Stimulated activated CD8-positive, alpha-beta memory T cell treated with anti-CD3 and anti-CD28 coated beads, Interleukin-12 subunit alpha, Interleukin-12 subunit beta, amount 100 ng/mL, for 1 hour (primary cell): ENCODE measurements around the gene MOK.
"Not testable (repeated sequence)": the region's sequence is repeated elsewhere in the genome, so short reads cannot be mapped to it uniquely, and the experiment has no call there.

Source experiments
- DNase-seq: peaks from one replicate; pipeline ENCODE4 v3.0.0-alpha.2; 2020; ENCODE audit warnings: low read depth

MOK gene

DNA sequence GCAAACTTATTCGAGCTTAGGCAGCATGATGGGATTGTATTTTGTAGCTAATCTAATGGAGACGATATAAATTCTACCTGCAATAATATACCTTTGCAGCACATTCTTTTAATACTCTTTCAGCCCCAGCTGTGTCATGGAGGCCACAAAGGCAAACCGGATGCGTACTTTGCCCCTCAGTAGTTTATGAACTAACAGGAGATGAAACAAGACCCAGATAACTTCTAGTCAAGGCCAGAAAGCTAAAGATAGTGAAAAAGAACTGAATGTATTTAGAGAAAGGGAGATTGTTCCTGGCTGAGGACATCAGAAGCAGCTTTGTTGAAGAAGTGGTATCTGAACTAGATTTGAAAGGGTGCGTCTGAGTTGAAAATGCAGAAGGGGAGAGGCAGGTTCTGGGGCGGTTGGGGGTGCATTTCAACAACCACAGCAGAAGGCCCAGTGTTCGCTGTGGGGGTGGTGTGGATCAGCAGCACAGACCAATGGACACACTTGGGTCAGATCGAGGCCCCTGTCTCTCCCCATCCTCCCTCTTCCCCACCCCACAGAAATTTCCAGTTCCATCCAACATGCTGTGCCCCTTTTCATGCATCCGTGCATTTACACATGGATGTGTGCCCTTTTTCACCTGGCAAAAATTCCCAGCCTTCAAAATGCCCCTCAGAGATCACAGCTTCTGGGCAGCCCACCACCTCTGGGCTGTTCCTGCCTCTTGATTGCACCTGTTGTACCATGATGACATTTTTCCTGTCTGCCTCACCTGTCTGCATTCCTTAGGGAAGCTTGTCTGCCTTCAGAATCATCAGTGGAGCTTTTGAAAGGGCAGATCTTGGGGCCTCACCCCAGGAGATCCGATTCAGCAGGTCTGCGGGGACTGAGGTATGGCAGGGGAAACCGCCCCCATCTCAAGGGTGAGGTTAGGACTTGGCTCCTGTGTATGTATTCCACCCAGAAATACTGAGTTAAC, 16.8 kb upstream of the MOK start:
- no peak for DNase-seq

DNA sequence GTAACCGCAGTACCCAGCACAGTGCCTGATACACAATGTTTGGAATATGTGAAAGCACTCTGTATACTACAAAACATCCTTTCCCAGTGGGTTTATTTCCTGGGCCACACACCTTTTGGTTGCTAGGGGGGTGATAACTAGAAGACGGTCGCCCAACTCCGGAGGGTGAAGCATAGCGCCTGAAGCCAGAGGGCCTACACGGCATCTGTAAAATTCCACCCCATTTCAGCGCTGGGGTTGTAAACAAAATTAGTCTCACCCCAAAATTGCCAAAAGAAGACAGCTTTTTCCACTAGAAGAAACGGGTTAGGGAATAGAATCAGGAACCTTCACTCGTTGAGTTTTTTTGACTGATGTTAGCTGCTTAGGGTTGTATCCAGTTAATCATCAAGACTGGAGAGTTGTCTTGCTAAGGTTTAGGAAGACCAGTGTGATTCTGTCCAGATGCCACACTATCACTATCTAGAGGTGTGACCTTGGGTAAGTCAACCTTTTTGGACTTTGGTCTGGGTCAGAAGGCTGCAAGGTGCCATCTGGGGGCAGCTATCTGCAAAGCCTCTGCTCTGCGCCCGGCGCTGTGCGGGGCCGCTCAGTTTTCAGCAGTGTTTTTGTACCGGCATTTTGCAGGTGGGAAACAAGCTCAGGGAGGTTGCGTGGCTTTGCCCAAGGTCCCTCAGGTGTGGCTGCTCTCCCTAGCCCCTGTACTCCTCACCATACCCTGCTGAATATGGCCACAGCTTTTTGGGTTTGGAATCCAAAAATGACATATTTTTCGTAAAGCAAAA, 15.9 kb upstream of the MOK start:
- no peak for DNase-seq

DNA sequence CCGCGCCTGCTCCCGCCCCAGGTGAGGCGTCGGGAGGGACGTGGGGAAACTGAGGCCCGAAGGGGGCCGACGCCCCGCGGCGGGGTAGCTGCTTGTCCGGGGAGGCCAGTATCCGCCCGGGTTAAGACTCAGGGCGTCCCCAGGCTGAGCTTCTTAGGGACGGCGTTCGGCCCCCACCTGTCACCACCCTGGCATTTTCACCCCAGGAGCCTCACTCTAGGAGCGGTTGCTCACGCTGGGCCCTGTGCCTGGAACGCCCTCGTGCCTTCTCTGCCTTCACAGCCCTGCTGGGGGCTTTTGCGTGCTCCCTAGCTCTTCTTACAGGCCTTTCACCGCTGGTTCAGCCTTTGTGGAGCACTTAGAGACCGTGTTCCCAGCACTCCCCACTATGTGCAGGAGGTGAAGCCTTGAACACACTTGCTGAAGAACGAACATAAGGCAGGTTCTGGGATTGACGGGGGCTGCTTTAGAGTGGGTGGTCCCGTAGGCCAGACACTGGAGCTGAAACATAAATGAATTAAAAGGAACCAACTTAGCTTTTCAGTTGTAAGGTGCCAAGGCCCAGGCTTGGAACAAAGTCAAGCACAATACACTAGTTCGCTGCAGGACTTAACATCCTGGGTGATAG, 15.2 kb upstream of the MOK start:
- no peak for DNase-seq

DNA sequence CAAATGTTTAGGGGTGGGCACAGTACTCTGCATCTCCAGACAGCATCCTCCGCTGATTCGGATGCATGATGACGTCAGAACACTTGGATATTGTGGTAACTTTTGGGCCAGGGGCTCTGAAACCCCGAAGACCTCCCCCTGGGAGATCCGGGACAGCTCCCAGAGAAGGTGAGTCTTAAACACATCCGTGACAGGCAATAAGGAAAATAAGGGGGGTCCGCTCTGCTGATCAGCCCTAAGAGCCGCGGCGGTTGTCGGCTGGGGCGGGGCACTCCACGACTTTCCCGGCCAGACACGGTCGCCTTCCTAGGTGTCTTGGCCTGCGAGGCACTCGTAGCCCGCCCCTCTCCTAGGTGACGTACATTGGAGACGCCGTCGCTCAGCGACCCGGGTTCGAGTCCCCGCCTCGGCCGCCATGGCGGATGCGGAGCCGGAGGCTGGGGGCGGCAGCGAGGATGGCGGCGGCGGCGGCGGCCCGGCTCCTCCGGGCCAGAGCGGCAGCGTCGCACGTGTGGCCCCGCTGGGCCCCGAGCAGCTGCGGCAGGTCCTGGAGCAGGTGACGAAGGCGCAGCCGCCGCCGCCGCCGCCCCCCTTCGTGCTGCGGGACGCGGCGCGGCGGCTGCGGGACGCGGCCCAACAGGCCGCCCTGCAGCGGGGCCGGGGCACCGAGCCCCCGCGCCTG, 14.5 kb upstream of the MOK start, which contains the start of gene ZNF839:
Gene ZNF839 (plus strand): TSS at position 396 of the 682 bp plus-strand sequence. CDS start 20 bp downstream, at position 416.
- peak; percentile 91 for DNase-seq

DNA sequence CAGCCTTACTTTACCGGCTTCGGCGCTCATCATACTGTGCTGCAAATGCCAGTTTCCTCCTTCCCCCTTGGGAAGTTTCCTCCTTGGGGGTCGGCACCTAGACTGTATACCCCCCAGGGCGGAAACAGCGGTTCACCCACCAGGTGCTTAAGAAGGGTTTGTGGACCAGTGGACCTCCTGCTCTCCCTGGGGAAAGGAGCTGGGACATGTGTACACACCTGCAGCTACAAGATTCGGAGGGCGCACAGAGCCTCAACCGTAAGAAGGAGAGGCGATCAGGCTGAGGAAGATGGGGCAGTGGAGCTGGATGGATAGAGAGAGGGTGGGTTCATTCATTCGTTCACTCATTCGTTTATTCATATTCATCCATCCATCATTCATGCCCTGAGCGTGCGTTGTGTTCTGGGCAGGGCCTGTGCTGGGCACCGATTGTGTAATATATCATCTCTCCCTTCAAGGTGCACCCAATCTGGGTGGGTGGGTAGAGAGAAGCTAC, 13.9 kb upstream of the MOK start:
- no peak for DNase-seq

DNA sequence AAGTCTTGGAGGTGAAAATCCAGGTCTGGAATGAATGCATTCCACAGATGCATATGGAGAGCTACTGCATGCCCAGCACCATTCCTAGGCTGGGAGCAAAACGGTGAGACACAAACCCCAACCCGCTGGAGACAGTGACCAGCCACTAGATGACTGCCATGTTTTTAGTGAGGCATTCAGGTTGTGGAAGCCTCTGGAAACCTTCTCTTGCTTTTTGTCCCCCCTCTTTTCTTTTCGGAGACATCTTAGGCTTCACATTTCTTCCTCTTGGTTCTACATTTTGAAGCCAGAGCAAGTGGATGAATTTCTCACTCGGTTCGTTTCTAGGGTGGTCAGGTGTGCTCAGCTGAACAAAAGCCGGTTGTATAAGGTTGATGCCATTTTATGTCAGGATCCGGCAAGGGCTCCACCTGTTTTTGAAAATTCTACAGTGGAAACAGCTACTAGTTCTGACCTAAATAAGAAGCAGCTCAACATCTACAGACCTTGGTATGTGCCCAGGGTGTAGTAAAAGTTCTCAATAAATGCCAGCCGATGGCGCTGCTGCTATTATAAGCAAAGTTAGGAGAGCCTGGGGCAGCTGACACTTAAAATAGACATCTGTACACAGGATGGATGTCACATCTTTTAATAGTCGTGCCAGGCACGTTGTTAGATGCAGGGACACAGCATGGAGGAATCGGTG, 12.7 kb upstream of the MOK start:
- DNase-seq, result no peak

DNA sequence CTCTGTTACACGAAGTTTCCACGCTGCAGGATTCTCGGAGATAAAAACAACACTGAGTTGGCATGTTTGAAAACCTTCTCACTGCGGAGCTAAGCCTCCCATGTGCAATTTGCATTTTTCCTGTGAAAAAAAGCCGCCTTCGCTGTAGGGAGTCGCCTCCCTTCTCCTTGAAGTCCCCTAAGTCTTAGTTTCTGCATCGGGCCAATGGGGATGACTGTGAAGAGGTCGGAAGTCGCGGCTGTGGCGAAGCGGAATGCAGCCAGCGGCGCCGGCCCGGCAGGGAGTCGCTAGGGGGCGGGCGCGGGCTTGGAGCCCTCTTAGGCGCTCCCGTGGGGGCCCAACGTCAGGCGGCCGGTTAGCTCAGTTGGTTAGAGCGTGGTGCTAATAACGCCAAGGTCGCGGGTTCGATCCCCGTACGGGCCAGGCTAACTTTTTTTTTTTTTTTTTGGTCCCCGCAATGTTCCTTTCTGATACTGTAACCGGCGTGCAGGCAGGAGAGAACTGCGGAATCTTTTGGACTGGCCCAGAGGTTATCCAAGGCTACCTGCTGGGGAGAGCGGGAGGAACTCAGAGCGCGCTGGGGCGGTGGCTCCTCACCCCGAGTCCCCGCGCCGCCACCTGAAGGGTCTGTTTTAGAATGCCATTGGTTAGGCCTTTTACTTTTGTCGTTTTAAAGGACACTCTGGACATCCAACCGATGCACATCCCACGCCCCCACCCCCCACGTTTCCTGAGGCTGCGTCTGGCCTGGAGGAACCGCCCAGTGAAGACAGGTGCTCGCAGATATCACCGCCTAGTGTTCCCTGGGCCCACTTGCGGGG, 12.0 kb upstream of the MOK start:
- peak; percentile 94 for DNase-seq

DNA sequence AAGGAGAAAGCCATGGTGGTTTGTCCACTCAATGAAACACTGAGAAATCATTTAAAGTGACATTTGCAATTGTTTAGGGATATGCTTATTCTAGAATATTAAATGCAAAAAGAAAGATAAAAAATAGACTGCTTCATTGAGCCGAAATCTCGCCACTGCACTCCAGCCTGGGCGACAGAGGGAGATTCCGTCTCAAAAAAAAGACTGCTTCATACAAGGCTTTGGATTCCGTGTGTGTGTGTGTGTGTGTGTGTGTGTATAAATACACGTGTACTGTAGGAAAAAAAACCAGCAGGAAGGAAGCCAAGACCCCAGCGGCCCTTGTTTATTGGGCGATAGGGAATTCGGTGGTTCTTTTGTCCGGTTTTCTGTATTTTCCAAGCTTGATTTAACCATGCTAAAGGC, 11.4 kb upstream of the MOK start:
- DNase-seq, result no peak

DNA sequence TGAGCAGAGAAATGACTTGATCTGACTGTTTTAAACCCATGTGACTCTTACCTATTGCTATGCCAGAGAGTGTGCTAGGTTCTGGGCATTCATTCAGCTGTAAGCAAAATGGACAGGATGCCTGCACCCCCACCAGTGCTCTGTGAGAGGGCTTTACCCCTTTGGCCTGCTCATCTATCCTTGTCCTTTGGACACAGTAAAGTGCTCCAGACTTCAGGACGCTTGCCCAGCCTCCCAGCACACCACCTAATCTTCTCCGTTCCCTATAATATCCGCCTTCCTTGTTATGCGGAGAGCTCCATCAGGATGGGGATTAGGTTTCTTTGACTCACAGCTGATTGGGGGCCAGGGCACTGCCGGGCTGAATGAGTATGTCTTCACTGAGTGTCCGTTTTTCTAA, 10.2 kb upstream of the MOK start:
- no peak for DNase-seq

DNA sequence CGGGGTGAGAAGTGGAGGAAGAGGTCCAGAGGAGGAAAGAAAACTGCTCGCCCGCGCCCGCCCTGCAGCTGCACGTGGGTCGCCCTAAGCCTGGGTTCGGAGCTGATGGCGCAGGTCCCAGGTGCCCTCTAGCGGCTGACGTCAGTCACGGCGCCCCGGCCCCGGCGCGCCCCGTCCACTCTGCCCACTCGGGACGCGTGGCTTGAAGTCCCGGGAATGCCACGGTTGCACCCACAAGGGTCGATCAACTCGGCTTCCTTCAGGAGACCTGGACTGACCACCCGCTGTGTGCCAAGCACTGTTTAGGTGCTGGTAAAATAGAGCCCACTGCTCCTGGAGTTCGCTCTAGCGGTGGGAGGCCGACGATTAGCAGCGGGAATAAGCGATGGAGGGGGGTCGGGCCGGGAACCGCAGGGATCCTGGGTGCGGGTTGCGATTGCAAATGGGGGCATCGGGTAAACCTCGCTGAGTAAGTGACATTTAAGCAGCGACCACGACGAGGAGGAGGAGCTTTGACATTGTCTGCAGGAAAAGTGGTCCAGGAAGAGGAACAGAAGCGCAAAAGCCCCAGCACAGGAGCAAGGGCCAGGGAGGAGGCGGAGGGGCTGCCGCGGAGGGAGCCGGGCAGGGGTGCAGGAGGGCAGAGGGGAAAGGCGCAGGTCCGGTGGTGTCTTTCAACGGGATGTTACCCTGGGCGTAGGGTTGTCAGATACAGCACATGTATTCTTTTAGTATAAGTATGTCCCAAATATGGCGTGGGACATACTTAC, 9.5 kb upstream of the MOK start:
- peak; percentile 71 for DNase-seq

DNA sequence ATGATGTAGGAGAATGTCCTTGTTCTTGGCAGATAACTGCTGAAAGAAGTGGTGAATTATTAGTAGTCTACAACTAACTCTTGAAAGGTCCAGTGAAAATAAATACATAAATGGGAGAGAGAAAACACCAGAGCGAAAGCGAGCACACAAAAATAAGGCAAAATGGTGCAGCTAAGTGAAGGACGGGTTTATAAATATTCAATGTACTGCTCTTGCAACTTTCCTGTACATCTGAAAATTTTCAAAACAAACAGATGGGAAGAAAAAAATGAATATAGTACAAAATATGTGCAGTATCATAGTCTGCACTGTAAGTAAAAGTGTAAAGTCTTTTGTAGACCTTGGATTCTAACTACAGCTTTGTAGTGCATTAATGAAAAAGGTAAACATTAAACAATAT, 1.3 kb downstream of the MOK start:
- DNase-seq, result no peak

DNA sequence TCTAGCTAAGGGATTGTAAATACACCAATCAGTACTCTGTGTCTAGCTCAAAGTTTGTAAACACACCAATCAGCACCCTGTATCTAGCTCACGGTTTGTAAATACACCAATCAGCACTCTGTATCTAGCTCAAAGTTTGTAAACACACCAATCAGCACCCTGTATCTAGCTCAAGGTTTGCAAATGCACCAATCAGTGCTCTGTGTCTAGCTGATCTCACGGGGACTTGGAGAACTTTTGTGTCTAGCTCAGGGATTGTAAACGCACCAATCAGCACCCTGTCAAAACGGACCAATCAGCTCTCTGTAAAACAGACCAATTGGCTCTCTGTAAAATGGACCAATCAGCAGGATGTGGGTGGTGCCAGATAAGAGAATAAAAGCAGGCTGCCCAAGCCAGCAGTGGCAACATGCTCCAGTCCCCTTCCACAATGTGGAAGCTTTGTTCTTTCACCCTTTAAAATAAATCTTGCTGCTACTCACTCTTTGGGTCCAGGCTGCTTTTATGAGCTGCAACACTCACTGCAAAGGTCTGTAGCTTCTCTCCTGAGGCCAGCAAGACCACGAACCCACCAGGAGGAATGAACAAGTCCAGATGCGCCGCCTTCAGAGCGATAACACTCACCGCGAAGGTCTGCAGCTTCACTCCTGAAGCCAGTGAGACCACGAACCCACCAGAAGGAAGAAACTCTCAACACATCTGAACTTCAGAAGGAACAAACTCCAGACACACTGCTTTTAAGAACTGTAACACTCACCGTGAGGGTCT, 6.5 kb downstream of the MOK start:
- DNase-seq, result not testable (repeated sequence)

DNA sequence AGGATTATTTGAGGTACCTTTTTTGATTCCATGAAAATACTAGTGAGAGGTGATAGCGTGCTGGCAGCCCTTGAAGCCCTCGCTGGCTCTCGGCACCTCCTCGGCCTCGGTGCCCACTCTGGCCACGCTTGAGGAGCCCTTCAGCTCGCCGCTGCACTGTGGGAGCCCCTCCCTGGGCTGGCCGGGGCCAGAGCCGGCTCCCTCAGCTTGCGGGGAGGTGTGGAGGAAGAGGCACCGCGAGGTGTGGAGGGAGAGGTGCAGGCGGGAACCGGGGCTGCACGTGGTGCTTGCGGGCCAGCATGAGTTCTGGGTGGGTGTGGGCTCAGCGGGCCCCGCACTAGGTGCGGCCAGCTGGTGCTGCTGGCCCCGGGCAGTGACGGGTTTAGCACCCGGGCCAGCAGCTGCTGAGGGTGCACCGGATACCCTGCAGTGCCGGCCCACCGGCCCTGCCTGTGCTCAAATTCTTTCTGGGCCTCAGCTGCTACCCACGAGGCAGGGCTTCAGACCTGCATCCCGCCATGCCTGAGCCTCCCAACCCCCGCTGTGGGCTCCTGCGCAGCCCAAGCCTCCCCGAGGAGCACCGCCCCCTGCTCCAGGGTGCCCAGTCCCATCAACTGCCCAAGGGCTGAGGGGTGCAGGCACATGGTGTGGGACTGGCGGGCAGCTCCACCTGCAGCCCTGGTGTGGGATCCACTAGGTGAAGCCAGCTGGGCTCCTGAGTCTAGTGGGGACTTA, 7.4 kb downstream of the MOK start:
- DNase-seq, result no peak

DNA sequence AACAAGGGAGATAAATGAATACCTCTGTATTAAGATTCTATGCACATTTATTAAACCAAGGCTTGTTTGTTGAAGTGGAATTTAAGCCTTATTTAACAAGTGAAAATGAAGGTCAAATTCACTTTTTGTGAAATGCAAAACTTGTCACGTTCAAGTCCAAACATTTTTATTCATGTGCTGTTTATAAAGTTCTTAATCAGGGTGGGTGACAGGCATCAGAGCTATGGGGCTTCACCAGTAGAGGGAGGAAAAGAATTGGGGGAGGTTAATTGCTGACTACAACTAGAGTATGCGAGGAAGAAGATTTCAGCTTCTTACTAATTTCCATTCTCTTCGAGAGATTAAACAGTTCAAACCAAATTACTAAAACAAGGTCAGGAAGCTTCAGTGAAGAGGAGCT, 9.7 kb downstream of the MOK start:
- DNase-seq, result no peak

DNA sequence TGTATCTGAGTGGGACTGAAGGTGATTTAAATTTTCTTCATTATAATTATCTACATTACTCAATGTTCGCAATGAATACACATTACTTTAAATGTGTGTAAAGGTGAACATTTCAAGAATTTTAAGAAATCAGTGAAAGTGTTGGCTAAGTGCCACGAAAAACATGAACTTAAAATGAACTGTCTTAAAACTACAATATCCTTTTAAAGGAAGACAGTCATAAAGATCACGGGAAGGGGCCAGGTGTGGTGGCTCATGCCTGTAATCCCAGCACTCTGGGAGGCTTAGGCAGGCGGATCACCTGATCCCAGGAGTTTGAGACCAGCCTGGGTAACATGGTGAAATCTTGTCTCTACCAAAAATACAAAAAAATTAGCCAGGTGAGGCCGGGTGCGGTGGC, 11.2 kb downstream of the MOK start:
- DNase-seq, result no peak

DNA sequence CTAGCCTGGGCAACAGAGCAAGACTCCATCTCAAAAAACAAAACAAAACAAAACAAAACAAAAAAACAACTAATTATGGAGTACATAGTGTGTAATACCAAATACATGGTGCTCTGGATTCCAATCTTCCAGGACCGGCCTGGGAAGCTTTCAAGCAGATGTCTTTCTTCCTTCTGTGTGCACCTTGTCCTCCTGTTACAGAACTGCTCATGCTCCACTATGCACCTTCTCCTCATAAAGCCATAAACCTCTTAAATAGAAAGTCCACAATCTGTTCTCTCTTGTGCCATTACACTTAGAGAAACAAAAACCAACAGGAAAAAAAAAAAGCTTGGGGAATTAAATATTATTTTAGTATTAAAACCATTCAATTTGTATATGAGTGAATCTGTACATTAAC, 12.5 kb downstream of the MOK start:
- no peak for DNase-seq

DNA sequence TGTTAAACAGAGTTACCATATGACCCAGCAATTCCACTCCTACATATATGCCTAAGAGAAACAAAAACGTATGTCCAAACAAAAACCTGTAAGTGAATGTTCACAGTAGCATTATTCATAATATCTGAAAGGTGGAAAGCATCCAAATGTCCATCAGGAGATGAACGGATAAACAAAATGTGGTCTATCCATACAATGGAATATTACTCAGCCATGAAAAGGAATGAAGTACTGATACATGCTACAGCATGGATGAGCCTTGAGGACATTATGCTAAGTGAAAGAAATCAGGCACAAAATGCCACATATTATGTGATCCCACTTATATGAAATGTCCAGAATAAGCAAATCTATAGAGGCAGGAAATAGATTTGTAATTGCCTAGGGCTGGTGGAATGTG, 16.8 kb downstream of the MOK start:
- DNase-seq, result no peak

DNA sequence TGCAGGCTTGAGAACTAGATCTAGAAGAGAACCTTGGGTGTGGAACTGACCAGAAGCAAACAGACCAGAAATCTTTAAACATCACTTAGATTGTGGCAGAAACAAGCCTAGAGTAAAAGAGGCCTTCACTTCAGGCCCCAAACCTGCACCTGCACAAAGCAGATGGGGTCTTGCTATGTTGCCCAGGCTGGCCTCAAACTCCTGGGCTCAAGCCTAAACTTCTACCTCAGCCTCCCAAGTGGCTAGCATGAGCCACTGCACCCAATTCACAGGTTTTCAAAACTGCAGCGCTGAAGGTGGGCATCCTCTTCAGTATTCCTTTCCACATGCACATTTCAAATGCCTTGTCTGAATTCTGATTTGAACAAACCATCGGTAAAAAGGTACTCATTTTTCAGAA, 19.9 kb downstream of the MOK start:
- DNase-seq, result no peak
